H1 (cell line): Measurements from ENCODE around the gene SLC36A2. TPM values are rescaled to one million over a fixed set of nuclear protein-coding genes. Genes with fewer than 3 reads are reported as not detected.

Experiments
- CTCF ChIA-PET: fragments of 300-600 bp; sonication (Branson Sonifier 250); formaldehyde crosslinking; loops from one replicate; lab custom pipeline; 2021; ENCODE audit not compliant: partially characterized antibody; lab: Charles Lee
- POLR2A ChIA-PET: fragments of 300-600 bp; sonication (Branson Sonifier 250); formaldehyde crosslinking; loops from one replicate; lab custom pipeline; 2021; ENCODE audit warnings: inconsistent platforms; ENCODE audit not compliant: partially characterized antibody; lab: Charles Lee
- DNase-seq, 2 experiments: peaks; one replicate each; pipeline versions ENCODE4 v3.0.0 to v3.0.0-alpha.2; 2010 to 2022; ENCODE audit warnings: low spot score in 2 of 2, low read depth in 1 of 2, mixed read lengths in 1 of 2
- FAIRE-seq: peaks from 2 replicates; lab custom pipeline; 2011; peaks lifted over from hg19 to GRCh38; lab: Jason Lieb, UNC
- H2AFZ ChIP-seq: 2 replicates; pipeline ENCODE4 v1.8.1; 2012; ENCODE audit warnings: low read length, inconsistent platforms
- H2AK5ac ChIP-seq: 2 replicates; pipeline ENCODE4 v1.6.1; 2013; ENCODE audit warnings: low read depth, low read length
- H2BK120ac ChIP-seq: replicated peaks from 2 replicates; pipeline ENCODE3; 2013; ENCODE audit warnings: low read depth, low read length, inconsistent platforms
- H2BK12ac ChIP-seq: 2 replicates; pipeline ENCODE4 v1.6.1; 2013; ENCODE audit warnings: low read depth, low read length
- H2BK15ac ChIP-seq: 2 replicates; pipeline ENCODE4 v1.6.1; 2013; ENCODE audit warnings: low read length
- H2BK20ac ChIP-seq: 2 replicates; pipeline ENCODE4 v1.6.1; 2013; ENCODE audit warnings: low read length
- H2BK5ac ChIP-seq: 2 replicates; pipeline ENCODE4 v1.6.1; 2013; ENCODE audit warnings: low read depth, low read length
- H3K14ac ChIP-seq: 2 replicates; pipeline ENCODE4 v1.6.1; 2013; ENCODE audit warnings: inconsistent platforms; ENCODE audit not compliant: insufficient read length
- H3K18ac ChIP-seq: 2 replicates; pipeline ENCODE4 v1.6.1; 2013; ENCODE audit warnings: low read length; ENCODE audit errors: extremely low read depth
- H3K23ac ChIP-seq: 2 replicates; pipeline ENCODE4 v1.6.1; 2013; ENCODE audit warnings: inconsistent platforms; ENCODE audit not compliant: insufficient read length
- H3K23me2 ChIP-seq: 2 replicates; pipeline ENCODE4 v1.6.1; 2013; ENCODE audit warnings: low read depth, low read length
- H3K27ac ChIP-seq: 2 replicates; pipeline ENCODE4 v1.6.1; 2011; ENCODE audit warnings: low read depth, low read length, inconsistent platforms
- H3K27me3 ChIP-seq, 4 experiments: replicated peaks in 1 of 4; 1 replicate in 1 of 4; 2 replicates in 3 of 4; pipeline versions ENCODE4 v1.6.1 to v1.8.1; 2011 to 2013; ENCODE audit warnings: low read length in 3 of 4, mild to moderate bottlenecking in 3 of 4, inconsistent platforms in 2 of 4, mixed read lengths in 2 of 4, moderate library complexity in 1 of 4; ENCODE audit not compliant: control insufficient read depth in 3 of 4, insufficient read depth in 3 of 4; ENCODE audit errors: extremely low read depth in 1 of 4
- H3K36me3 ChIP-seq, 4 experiments: 2 replicates each; pipeline versions ENCODE4 v1.6.1 to v1.8.1; 2011 to 2013; ENCODE audit warnings: mild to moderate bottlenecking in 4 of 4, low read length in 3 of 4, moderate library complexity in 2 of 4, control low read depth in 1 of 4, inconsistent platforms in 1 of 4; ENCODE audit not compliant: insufficient read depth in 4 of 4, control insufficient read depth in 2 of 4
- H3K4ac ChIP-seq: replicated peaks from 2 replicates; pipeline ENCODE3; 2013; ENCODE audit warnings: low read length, low read depth, mixed read lengths, inconsistent platforms; ENCODE audit not compliant: insufficient read length
- H3K4me1 ChIP-seq, 4 experiments: replicated peaks in 1 of 4; 1 replicate in 1 of 4; 2 replicates in 3 of 4; pipeline versions ENCODE4 v1.6.1 to v1.8.1; 2011 to 2013; ENCODE audit warnings: low read length in 3 of 4, inconsistent platforms in 2 of 4, mixed read lengths in 1 of 4; ENCODE audit not compliant: insufficient read depth in 4 of 4, control insufficient read depth in 3 of 4
- H3K4me2 ChIP-seq, 2 experiments: 2 replicates each; pipeline versions ENCODE4 v1.6.1 to v1.8.1; 2011 to 2013; ENCODE audit warnings: low read depth in 2 of 2, low read length in 2 of 2, control low read depth in 1 of 2, inconsistent platforms in 1 of 2, mild to moderate bottlenecking in 1 of 2; ENCODE audit not compliant: insufficient read depth in 1 of 2
- H3K4me3 ChIP-seq, 4 experiments: fragments of 200-600, 300-600 bp in 1 of 4; sonication (generic), shearing (Covaris generic), sonication (Bioruptor Twin) in 1 of 4; 2 replicates each; pipeline versions ENCODE4 v1.5.1 to v1.8.1; 2011 to 2016; ENCODE audit warnings: low read length in 4 of 4, low read depth in 3 of 4, control low read depth in 2 of 4, inconsistent platforms in 2 of 4, mild to moderate bottlenecking in 2 of 4, mixed read lengths in 1 of 4, moderate library complexity in 1 of 4; ENCODE audit not compliant: insufficient read depth in 2 of 4; ENCODE audit errors: extremely low read depth in 1 of 4
- H3K56ac ChIP-seq: replicated peaks from 2 replicates; pipeline ENCODE3; 2013; ENCODE audit warnings: low read depth, mild to moderate bottlenecking, mixed read lengths, low read length, inconsistent platforms; ENCODE audit not compliant: insufficient read length
- H3K79me1 ChIP-seq: 2 replicates; pipeline ENCODE4 v1.6.1; 2013; ENCODE audit warnings: low read depth, low read length, control low read depth
- H3K79me2 ChIP-seq, 2 experiments: 2 replicates each; pipeline versions ENCODE4 v1.6.1 to v1.8.1; 2012 to 2013; ENCODE audit warnings: low read length in 2 of 2, mild to moderate bottlenecking in 2 of 2, inconsistent platforms in 1 of 2; ENCODE audit not compliant: insufficient read depth in 2 of 2, control insufficient read depth in 1 of 2
- H3K9ac ChIP-seq, 4 experiments: replicated peaks in 1 of 4; 1 replicate in 1 of 4; 2 replicates in 3 of 4; pipeline versions ENCODE4 v1.6.1 to v1.8.1; 2011 to 2013; ENCODE audit warnings: low read depth in 3 of 4, low read length in 3 of 4, control low read depth in 2 of 4, mild to moderate bottlenecking in 2 of 4, moderate library complexity in 2 of 4, inconsistent platforms in 1 of 4; ENCODE audit errors: extremely low read depth in 1 of 4
- H3K9me3 ChIP-seq, 2 experiments: 2 replicates each; pipeline versions ENCODE4 v1.6.1 to v1.8.1; 2012 to 2013; ENCODE audit warnings: mild to moderate bottlenecking in 2 of 2, moderate library complexity in 2 of 2, control low read depth in 1 of 2, inconsistent platforms in 1 of 2, low read depth in 1 of 2, low read length in 1 of 2, mixed read lengths in 1 of 2; ENCODE audit not compliant: insufficient read depth in 2 of 2
- H4K20me1 ChIP-seq, 2 experiments: replicated peaks in 1 of 2; 2 replicates each; pipeline versions ENCODE3 to v1.8.1; 2011 to 2013; ENCODE audit warnings: inconsistent platforms in 2 of 2, low read length in 2 of 2, mild to moderate bottlenecking in 1 of 2; ENCODE audit not compliant: insufficient read depth in 2 of 2, control insufficient read depth in 1 of 2
- H4K5ac ChIP-seq: 2 replicates; pipeline ENCODE4 v1.6.1; 2013; ENCODE audit warnings: low read length, low read depth, mixed read lengths, inconsistent platforms; ENCODE audit not compliant: insufficient read length
- H4K8ac ChIP-seq: 2 replicates; pipeline ENCODE4 v1.8.0; 2013; ENCODE audit warnings: mild to moderate bottlenecking, moderate library complexity, low read length, inconsistent platforms; ENCODE audit not compliant: insufficient read depth; ENCODE audit errors: extremely low read depth
- H4K91ac ChIP-seq: replicated peaks from 2 replicates; pipeline ENCODE3; 2013; ENCODE audit warnings: low read length, mixed read lengths, inconsistent platforms; ENCODE audit not compliant: insufficient read length
- ASH2L ChIP-seq: fragments of 200-600, 300-600 bp; sonication (generic); IDR thresholded peaks from one replicate; pipeline ENCODE4 v1.7.1; 2017; ENCODE audit warnings: low read length
- BACH1 ChIP-seq: IDR thresholded peaks from 2 replicates; pipeline ENCODE4 v1.6.1; 2012; ENCODE audit warnings: low read length, improper control_type of control experiment
- CBX8 ChIP-seq: fragments of 300-800, 300-1000 bp; sonication (generic); IDR thresholded peaks from 2 replicates; pipeline ENCODE4 v1.7.1; 2016; ENCODE audit warnings: low read depth, low read length, borderline replicate concordance
- CREB1 ChIP-seq: IDR thresholded peaks from 2 replicates; pipeline ENCODE4 v1.6.1; 2012; ENCODE audit warnings: inconsistent platforms
- CTBP2 ChIP-seq: IDR thresholded peaks from 2 replicates; pipeline ENCODE4 v1.7.0; 2011; ENCODE audit warnings: borderline replicate concordance, mild to moderate bottlenecking, moderate library complexity, mixed read lengths, low read length; ENCODE audit not compliant: insufficient read depth, insufficient read length
- EGR1 ChIP-seq: IDR thresholded peaks from 2 replicates; pipeline ENCODE4 v1.6.1; 2011; ENCODE audit warnings: low read depth, low read length, borderline replicate concordance
- HDAC2 ChIP-seq, 2 experiments: fragments of 300-600 bp in 1 of 2; sonication (generic) in 1 of 2; IDR thresholded peaks; 2 replicates each; pipeline ENCODE4 v1.6.1; 2011 to 2012; ENCODE audit warnings: low read depth in 2 of 2, low read length in 2 of 2, mild to moderate bottlenecking in 2 of 2, moderate library complexity in 2 of 2, borderline replicate concordance in 1 of 2, inconsistent platforms in 1 of 2
- KDM1A ChIP-seq: fragments of 200-600, 300-600 bp; sonication (generic); IDR thresholded peaks from 2 replicates; pipeline ENCODE4 v1.7.1; 2016; ENCODE audit warnings: mild to moderate bottlenecking, low read length, borderline replicate concordance
- POLR2AphosphoS5 ChIP-seq: IDR thresholded peaks from 2 replicates; pipeline ENCODE4 v1.6.1; 2011; ENCODE audit warnings: low read depth, low read length
- POU5F1 ChIP-seq: IDR thresholded peaks from 2 replicates; pipeline ENCODE4 v1.6.1; 2011; ENCODE audit warnings: low read depth, mild to moderate bottlenecking, low read length, moderate library complexity
- TEAD4 ChIP-seq: IDR thresholded peaks from 2 replicates; pipeline ENCODE4 v1.6.1; 2012; ENCODE audit warnings: low read depth, low read length, inconsistent platforms, mixed read lengths
- WGBS, 2 experiments: shearing (Covaris generic) in 1 of 2; methylation state at CpG; one replicate each; pipeline versions ENCODE4 v1.1.6 to v1.1.7; 2013 to 2015; ENCODE audit warnings: low lambda C conversion rate in 2 of 2, mixed read lengths in 2 of 2, inconsistent platforms in 1 of 2, low coverage in 1 of 2, missing lambda C conversion rate in 1 of 2; ENCODE audit not compliant: insufficient replicate concordance in 2 of 2, insufficient coverage in 1 of 2, insufficient read length in 1 of 2; ENCODE audit errors: extremely low coverage in 1 of 2, missing lambda C conversion rate in 1 of 2; 5-methylcytosine and 5-hydroxymethylcytosine counted together
- polyA plus RNA-seq, 7 experiments: library from polyadenylated mRNA; depleted of rRNA in 3 of 7; stranded (reverse) in 5 of 7; unstranded in 2 of 7; fragments of >200 nt in 5 of 7; fragments of 200-250 nt in 2 of 7; gene quantifications; 1 replicate in 5 of 7; 2 replicates in 1 of 7; 4 replicates in 1 of 7; pipeline versions ENCODE4 v1.2.1 to v1.2.3, GENCODE V29; 2011 to 2013; ENCODE audit warnings: missing spikeins in 2 of 7, mixed read lengths in 2 of 7
- total RNA-seq: library from RNA; stranded (reverse); fragmentation: NEBNext Ultra II Directional; extraction: Animal tissue kit (Norgen Biotek cat#: 25700); gene quantifications from 2 replicates; pipeline ENCODE4 v1.2.1, GENCODE V29; 2021
- TF ChIP-seq, protein P1 (sequence below): IDR thresholded peaks from 2 replicates; pipeline ENCODE4 v1.6.1; 2012; ENCODE audit warnings: low read length, inconsistent platforms

Gene SLC36A2
- total and polyA plus RNA-seq, 2 of the 8 experiments (the other 6 are each of a cell fraction or from before 2014, with no cell fraction given): 0.30 TPM; not detected in 1

- H3K23ac ChIP-seq: no peak overlapping the region
- H2AFZ ChIP-seq: no peak overlapping the region
- no peaks in the 10 kb centered on the region for H3K79me2 ChIP-seq
- no peaks in the 10 kb centered on the region for H3K23me2 ChIP-seq
- H3K4me1 ChIP-seq: peaks cover 0 to 14% (median 4%) of the 10 kb centered on the region in 4 experiments; a peak in 4 of 7 replicates
- FAIRE-seq: peak; percentile 86
- H2BK20ac ChIP-seq: no peak overlapping the region
- no peak overlapping the region for H3K14ac ChIP-seq
- no peaks in the 10 kb centered on the region for H3K27me3 ChIP-seq
- H3K36me3 ChIP-seq: no peaks in the 10 kb centered on the region
- H3K56ac ChIP-seq: no peak overlapping the region
- DNase-seq: peak in 1 of 2 experiments; percentile 23
- no peak overlapping the region for H3K27ac ChIP-seq
- H3K9me3 ChIP-seq: no peaks in the 10 kb centered on the region
- peak overlapping the region; percentile 2 to 27; a peak in 1 of 4 replicates for H3K4me2 ChIP-seq
- no peak overlapping the region for H2AK5ac ChIP-seq
- peak overlapping the region in 1 of 4 experiments; percentile 18; a peak in 1 of 8 replicates for H3K4me3 ChIP-seq
- peak overlapping the region; percentile 40 for H4K5ac ChIP-seq
- H3K9ac ChIP-seq: no peak overlapping the region
- H3K18ac ChIP-seq: no peak overlapping the region
- H4K8ac ChIP-seq: no peak overlapping the region
- POLR2A ChIA-PET: interaction anchor here (1.5 kb wide), 1 partner anchor 8 kb away, joined by 4 read pairs; no protein-coding TSS in a partner anchor
- CTCF ChIA-PET: interaction anchor here (0.9 to 4.0 kb wide), 3 partner anchors 8 to 41 kb away, joined by 4 to 18 read pairs (median 5); partner anchors contain the start of gene SLC36A2
- H3K79me1 ChIP-seq: no peaks in the 10 kb centered on the region
- no peak overlapping the region for H2BK15ac ChIP-seq
- no peak overlapping the region for H2BK12ac ChIP-seq
- H3K4ac ChIP-seq: no peak overlapping the region
- no peak overlapping the region for H2BK120ac ChIP-seq
- no peak overlapping the region; the same call in 1 of the 2 replicates for H2BK5ac ChIP-seq
- H4K91ac ChIP-seq: no peak overlapping the region
- 75% methylated on average over 3 of the region's 3 CpGs; no CpG with 5 or more reads in 1 of the 2 experiments for WGBS, 2 experiments
- no peaks in the 10 kb centered on the region for H4K20me1 ChIP-seq
- peak; percentile 79; the same call in 1 of the 2 replicates for TF ChIP-seq POU5F1
- TF ChIP-seq BACH1: no peak
- no peak for TF ChIP-seq POLR2AphosphoS5
- TF ChIP-seq CTBP2: no peak
- peak; percentile 44 for TF ChIP-seq ASH2L
- TF ChIP-seq, protein P1, sequence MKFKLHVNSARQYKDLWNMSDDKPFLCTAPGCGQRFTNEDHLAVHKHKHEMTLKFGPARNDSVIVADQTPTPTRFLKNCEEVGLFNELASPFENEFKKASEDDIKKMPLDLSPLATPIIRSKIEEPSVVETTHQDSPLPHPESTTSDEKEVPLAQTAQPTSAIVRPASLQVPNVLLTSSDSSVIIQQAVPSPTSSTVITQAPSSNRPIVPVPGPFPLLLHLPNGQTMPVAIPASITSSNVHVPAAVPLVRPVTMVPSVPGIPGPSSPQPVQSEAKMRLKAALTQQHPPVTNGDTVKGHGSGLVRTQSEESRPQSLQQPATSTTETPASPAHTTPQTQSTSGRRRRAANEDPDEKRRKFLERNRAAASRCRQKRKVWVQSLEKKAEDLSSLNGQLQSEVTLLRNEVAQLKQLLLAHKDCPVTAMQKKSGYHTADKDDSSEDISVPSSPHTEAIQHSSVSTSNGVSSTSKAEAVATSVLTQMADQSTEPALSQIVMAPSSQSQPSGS: peak; percentile 66; the same call in 1 of the 2 replicates
- TF ChIP-seq TEAD4: peak; percentile 71; the same call in 1 of the 2 replicates
- peak; percentile 72 for TF ChIP-seq EGR1
- TF ChIP-seq HDAC2 (IDR thresholded peaks at IDR 0.05; ENCODE audit: borderline replicate concordance in 1 of 2, low read depth in 2 of 2, low read length in 2 of 2): peak in 1 of 2 experiments; percentile 67; a peak in 1 of 4 replicates
- peak; percentile 73; the same call in 1 of the 2 replicates for TF ChIP-seq KDM1A
- TF ChIP-seq CBX8: no peak
- 0 out of 2 replicates have a peak, but pooled peaks have one; percentile 10 for TF ChIP-seq CREB1
Observed at GRCh38 chr5:151357097-151357496, 9.7 kb upstream of the SLC36A2 start.
